IPS-11a (cell line): ENCODE measurements around the gene RABL2B.
"Not testable (repeated sequence)": the region's sequence is repeated elsewhere in the genome, so short reads cannot be mapped to it uniquely, and the experiment has no call there.

Source experiments
- H3K4me3 ChIP-seq: one replicate; pipeline ENCODE4 v1.5.1; 2013; ENCODE audit warnings: low read depth, low read length, control low read depth

RABL2B gene

DNA sequence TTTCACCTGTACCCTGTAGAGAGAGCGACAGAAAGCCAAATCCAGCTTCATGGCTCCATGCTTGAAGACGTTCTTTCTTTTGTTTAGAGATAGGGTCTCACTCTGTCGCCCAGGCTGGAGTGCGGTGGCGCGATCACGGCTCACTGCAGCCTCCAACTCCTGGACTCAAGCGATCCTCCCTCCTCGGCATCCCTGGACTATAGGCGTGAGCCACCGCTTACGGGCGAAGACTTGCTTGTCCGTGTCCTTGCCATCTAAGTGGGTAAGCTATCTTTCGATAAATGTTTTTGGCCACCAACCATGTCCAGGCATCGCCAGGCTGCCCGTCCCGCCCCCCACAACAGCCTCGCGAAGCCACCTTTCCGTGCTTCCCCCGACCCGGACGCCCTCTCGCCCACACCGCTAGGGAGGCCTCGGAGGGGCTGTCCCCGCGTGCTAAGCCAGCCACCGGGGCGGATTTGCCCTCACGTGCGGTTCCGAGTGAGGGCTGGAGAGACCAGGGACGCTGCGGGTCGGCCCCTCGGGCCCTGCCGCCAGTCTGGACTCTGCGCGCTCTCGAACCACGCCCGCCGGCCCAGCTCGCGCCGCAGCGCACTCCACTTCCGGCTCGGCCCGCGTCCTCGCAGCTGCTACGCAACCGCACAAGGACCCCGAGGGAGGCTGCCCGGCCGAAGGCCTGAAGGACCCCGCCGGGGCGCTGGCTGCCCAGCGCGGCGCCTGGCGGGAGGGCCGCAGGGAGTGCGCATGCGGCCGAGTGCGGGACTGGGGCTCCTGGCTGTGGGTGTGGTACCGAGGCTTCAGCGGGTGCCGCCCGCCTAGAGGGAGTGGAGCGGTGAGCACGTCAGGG lies at the start of gene RABL2B:
Gene RABL2B, minus strand, starts transcription at position 604 of the 847 bp plus-strand sequence. CDS start 1,342 bp downstream, outside the sequence.
- peak within 1 kb of the TSS; percentile 42 for H3K4me3 ChIP-seq

DNA sequence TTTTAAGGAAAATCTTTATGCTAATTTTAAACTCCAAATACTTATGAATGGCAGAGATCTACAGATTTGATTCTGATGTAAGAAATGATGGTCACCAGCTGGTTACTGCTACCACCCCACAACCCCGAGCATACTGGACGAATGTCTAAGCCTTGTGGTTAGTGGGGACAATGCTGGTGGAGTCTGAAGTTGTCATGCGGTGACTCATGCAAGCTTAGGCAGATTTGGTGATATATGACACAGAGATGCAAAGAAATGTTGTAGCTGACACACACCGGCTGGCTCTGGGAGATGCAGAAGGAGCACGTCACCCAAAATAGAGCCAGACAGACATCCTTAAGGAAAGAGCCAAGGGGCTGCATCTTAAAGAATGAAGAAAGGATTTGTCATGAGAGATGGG lies 3.5 kb upstream of the RABL2B start:
- not testable (repeated sequence) for H3K4me3 ChIP-seq

DNA sequence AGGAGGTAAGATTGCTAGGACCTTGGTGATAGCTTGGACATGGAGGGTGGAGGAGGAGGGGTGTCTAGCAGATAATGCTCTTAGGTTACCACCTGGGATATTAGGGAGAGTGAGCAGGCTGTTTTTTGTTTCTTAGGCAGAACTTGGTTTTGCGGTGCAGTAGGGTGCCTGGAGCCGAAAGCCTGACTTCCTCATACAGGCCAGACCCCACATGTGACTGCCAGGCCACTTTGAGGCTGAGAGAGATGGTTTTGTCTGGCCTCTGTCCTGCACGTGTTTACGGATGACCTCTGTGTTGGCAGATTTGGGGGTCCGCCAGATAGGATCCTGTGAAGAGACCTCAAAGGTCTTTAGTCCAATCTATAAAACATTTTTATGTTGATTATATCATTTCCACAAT lies 1.9 kb upstream of the RABL2B start:
- not testable (repeated sequence) for H3K4me3 ChIP-seq

DNA sequence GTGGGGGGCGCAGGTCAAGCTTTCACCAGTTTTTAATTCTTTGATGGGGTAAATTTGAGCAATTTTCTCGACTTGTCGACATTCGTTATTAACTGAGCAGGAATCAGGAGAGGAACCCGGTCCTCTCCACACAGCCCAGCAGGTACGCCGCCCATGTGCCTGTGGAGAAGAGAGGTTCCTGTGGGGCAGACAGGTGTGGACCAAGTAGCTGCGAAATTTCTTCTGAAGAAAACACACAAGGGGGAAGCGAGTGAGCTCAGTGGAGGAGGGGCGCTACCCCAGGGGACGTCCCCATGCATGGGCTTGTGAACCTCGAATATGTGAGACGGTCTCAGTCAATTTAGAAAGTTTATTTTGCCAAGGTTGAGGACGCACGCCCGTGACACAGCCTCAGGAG lies 442 bp upstream of the RABL2B start:
- H3K4me3 ChIP-seq = peak overlapping the region; percentile 30

DNA sequence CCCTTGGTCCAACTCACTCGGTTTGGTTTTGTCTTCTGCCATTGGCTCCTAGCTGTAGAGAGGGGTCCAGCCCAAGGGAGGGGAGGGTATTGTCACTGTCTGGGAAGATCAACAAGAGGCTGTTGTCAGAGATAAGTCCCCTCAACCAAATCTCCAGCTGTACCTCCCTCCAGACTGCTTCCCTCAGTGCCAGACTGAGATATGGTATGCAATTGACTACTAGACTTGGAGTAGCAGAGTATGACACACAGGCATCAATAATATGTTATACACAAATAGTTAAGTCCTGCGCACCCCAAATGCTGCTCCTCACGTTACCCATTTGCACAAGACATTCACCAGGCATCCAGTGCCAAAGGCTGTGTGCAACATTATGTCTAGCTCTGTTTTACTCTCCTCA lies 1.2 kb downstream of the RABL2B start:
- H3K4me3 ChIP-seq = not testable (repeated sequence)

- H3K4me3 ChIP-seq = not testable (repeated sequence)
Observed at GRCh38 chr22:50780244-50780643, 3.2 kb downstream of the RABL2B start.

DNA sequence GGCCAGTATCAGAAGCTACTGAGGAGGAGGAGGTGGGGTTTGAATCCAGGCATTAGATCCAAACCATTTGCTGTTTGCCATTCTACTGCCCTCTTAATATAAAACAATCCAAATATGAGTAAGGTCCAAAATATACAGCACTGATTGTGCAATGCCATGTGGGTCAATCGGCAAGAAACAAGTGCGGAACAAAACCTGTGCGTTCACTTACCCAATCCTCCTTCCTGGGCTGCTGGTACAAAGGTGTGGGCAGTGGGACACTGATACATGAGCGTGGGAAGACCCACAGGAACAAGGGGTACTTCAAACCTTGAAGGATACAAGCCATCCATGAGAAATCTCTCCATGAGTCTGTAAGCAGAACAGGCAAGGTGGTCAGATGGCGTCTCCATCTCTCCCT lies 5.8 kb downstream of the RABL2B start:
- H3K4me3 ChIP-seq = not testable (repeated sequence)

DNA sequence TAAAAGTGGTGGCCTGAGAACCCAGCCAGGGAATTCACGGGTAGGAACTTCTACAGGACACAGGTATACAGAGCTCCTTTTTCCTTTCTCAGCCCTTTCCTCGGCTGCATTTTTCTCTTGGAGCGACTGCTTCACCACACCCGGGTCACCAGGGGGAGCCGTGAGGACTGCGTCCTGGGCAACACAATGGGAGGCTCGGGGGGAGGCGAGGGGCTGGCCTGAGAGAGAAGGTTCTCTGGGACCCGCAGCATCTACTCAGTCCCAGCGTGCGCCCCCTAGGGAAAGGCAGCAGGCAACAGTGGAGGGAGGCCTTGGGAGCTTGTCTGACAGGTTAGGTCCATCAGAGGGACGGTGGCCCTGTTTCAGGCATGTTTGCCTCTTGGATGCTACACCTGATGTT lies 8.3 kb downstream of the RABL2B start:
- H3K4me3 ChIP-seq = not testable (repeated sequence)

DNA sequence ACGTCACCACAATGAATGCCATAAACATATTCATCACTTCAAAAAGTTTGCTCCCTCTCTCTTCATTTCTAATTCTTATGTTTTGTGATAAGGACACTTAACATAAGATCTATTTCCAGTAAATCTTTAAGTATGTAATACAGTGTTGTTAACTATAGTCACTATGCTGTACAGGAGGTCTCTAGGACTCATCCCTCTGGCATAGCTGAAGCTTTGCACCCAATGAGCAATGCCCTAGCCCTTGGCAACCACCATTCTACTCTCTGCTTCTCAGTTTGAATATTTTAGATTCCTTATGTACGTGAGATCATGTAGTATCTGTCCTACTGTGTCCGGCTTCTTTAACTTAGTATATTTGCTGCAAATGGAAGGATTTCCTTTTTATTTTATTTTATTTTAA lies 19.1 kb downstream of the RABL2B start:
- H3K4me3 ChIP-seq = not testable (repeated sequence)

DNA sequence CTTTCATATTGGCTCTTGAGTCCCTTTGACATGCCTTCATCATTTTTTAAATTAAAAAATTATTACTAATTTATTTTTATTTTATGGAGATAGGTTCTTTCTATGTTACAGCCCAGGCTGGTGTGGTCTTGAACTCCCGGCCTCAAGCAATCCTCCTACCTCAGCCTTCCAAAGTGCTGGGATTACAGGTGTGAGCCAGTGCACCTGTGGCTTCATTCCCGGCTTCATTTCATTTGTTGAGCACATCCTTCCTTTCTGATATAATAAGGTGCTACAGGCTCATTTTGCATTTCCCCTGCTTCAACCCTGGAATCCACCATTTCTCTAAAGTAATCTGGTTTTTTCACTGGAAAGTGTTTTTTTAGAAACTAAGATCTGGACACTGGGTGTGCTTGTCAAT lies 21.6 kb downstream of the RABL2B start:
- H3K4me3 ChIP-seq = not testable (repeated sequence)

GRCh38 chr22:50759597-50760341 lies 23.7 kb downstream of the RABL2B start:
- H3K4me3 ChIP-seq = not testable (repeated sequence)

- H3K4me3 ChIP-seq = peak overlapping the region; percentile 37
Observed at GRCh38 chr22:50756949-50757491, 26.4 kb downstream of the RABL2B start.

- not testable (repeated sequence) for H3K4me3 ChIP-seq
Observed at GRCh38 chr22:50756406-50756805, 27.0 kb downstream of the RABL2B start.

- H3K4me3 ChIP-seq = not testable (repeated sequence)
Observed at GRCh38 chr22:50755251-50755650, 28.2 kb downstream of the RABL2B start.

DNA sequence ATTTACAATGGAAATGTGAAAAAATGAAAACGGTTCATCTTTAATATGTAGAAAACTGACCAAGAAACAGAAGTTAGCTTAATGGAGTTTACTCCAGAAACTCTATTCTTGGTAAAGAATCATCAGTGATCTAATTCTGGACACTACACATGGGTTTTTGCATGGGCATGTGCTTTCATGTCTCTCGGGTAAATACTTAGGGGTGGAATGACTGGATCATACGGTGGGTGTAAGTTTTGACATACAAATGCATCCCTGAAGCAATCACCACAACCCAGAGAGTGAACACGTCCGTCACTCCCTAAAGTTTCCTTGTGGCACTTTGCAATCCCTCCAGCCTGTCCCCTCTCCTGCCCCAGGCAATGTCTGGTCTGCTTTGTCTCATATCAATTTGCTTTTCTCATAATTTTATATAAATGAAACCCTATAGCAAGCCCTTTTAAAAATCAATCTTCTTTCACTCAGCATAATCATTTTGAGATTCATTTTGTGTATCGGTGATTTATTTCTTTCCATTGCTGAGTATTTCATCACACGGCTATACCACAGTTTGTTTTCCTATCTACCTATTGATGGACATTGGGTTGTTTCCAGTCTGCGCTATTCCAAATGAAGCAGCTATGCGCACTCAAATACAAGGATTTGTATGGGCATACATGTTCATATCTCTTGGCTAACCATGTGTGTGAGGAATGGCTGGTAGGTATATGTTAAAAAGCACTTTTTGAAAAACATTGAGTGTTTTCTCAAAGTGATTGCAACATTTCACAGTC lies 33.9 kb downstream of the RABL2B start:
- not testable (repeated sequence) for H3K4me3 ChIP-seq

DNA sequence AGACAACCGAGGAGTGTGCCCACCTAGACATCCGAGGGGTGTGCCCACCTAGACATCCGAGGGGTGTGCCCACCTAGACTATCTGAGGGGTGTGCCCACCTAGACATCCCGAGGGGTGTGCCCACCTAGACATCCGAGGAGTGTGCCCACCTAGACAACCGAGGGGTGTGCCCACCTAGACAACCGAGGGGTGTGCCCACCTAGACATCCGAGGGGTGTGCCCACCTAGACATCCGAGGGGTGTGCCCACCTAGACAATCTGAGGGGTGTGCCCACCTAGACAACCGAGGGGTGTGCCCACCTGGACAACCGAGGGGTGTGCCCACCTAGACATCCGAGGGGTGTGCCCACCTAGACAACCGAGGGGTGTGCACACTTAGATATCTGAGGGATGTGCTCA lies 34.8 kb downstream of the RABL2B start:
- not testable (repeated sequence) for H3K4me3 ChIP-seq

GRCh38 chr22:50747521-50747920 lies 35.9 kb downstream of the RABL2B start:
- not testable (repeated sequence) for H3K4me3 ChIP-seq

DNA sequence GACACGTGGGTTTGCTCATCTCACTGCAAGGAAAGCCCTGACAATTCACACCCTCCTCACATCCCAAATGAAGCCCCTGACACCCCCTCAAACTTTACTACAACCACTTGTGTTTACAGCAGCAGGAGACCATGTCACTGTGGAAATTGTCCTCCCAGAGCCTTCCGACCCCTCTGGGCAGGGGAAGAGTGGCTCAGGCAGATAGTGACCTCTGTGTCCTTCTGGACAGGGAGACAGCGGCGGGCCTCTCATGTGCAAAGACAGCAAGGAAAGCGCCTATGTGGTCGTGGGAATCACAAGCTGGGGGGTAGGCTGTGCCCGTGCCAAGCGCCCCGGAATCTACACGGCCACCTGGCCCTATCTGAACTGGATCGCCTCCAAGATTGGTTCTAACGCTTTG lies 39.0 kb downstream of the RABL2B start:
- H3K4me3 ChIP-seq = not testable (repeated sequence)

- not testable (repeated sequence) for H3K4me3 ChIP-seq
Observed at GRCh38 chr22:50740714-50741113, 42.7 kb downstream of the RABL2B start.

GRCh38 chr22:50739894-50740293 lies 43.5 kb downstream of the RABL2B start:
- no peak overlapping the region for H3K4me3 ChIP-seq

DNA sequence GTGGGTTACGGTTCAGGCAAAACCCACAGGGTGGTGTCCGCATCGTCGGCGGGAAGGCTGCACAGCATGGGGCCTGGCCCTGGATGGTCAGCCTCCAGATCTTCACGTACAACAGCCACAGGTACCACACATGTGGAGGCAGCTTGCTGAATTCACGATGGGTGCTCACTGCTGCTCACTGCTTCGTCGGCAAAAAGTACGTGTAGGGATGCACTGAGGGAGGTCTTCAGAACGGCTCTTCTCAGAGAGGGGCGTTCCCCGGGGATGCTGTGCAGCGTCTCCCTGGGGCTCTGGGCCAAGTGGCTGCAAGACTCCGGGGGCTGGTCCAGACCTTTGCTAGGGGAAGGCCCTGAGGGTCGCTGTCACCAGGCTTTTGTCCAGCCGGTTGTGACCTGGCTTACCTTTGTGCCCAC lies 44.2 kb downstream of the RABL2B start:
- H3K4me3 ChIP-seq = no peak overlapping the region
